Activated CD8-positive, alpha-beta T cell treated with anti-CD3 and anti-CD28 coated beads for 36 hours (primary cell): Measurements from ENCODE around the gene TMEM18. TPM values are rescaled to one million over a fixed set of nuclear protein-coding genes. Genes with fewer than 3 reads are reported as not detected.

ENCODE experiments used
- ATAC-seq: fragments of 200-7000 bp; cut with Tn5 transposase; one replicate; pipeline ENCODE4 v1.10.0; 2021; ENCODE audit warnings: mild to moderate bottlenecking, moderate library complexity
- CTCF ChIA-PET: fragments of 350-600 bp; sonication (Branson Sonifier 250); formaldehyde crosslinking; loops from one replicate; lab custom pipeline; 2021; ENCODE audit warnings: antibody characterized with exemption; lab: Charles Lee
- POLR2A ChIA-PET: fragments of 350-600 bp; sonication (Branson Sonifier 250); formaldehyde crosslinking; loops from one replicate; lab custom pipeline; 2021; ENCODE audit warnings: antibody characterized with exemption; lab: Charles Lee
- DNase-seq: peaks from one replicate; pipeline ENCODE4 v3.0.0-alpha.2; 2020
- H3K27ac Mint-ChIP-seq: one replicate; pipeline ENCODE4 v1.8.0; 2021; ENCODE audit warnings: mild to moderate bottlenecking, mixed read lengths
- H3K27me3 Mint-ChIP-seq: one replicate; pipeline ENCODE4 v1.8.0; 2021; ENCODE audit warnings: mixed read lengths
- H3K36me3 Mint-ChIP-seq: one replicate; pipeline ENCODE4 v1.8.0; 2021; ENCODE audit warnings: low read depth, mixed read lengths
- H3K4me1 Mint-ChIP-seq: one replicate; pipeline ENCODE4 v1.8.0; 2021; ENCODE audit warnings: low read depth, mixed read lengths
- H3K4me3 Mint-ChIP-seq: one replicate; pipeline ENCODE4 v1.8.0; 2021; ENCODE audit warnings: mild to moderate bottlenecking, moderate library complexity, mixed read lengths
- H3K9me3 Mint-ChIP-seq: one replicate; pipeline ENCODE4 v1.8.0; 2021; ENCODE audit warnings: mixed read lengths
- intact Hi-C: fragments of 100-400 bp; cut with micrococcal nuclease; formaldehyde crosslinking; loops from one replicate; pipeline ENCODE4 v1.10.0; 2022
- total RNA-seq, 2 experiments: library from RNA; stranded (reverse); gene quantifications; one replicate each; pipeline ENCODE4 v1.2.3, GENCODE V29; 2021
- TF ChIP-seq, protein P1 (sequence below): fragments of 200-600 bp; IDR thresholded peaks from one replicate; pipeline ENCODE4 v1.8.0; 2022; ENCODE audit warnings: antibody characterized with exemption, mild to moderate bottlenecking

The TMEM18 gene
- total RNA-seq, 2 experiments from 2014 or later = 34.0 to 34.6 TPM

DNA sequence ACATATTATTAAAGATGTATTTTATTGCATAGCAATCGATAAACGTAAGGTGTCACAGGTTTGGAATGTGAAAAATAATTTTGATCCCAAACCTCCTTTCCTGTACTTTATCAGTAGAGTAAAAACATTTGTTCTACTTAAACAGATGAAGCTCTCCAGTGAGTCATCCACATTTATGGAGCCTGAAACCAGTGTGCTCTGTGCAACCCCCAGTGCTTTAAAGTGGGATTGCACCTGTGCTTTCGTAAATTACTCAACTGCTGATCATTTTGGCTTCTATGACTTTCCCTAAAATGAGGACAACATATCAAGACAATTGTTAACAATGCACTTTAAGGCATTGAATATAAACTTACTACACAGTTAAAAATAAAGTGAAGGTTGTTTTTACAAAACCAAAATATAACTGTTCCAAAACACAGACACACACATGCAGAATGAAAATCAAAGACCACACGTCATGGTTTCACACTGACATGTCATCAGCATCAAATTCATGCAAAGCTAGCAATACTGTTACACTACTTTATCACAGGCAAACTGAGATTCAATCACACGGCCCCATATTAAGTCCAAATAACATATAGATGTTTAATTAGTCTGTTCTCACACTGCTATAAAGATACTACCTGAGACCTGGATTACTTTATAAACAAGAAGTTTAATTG, 9.7 kb downstream of the TMEM18 start:
- Mint-ChIP-seq H3K4me3 (no peak overlapping the region), H3K4me1 (peaks cover 40% of the 10 kb centered on the region), H3K27ac (peak overlapping the region; percentile 23), H3K36me3 (peaks cover 61% of the 10 kb centered on the region), H3K27me3 (no peaks in the 10 kb centered on the region), H3K9me3 (peaks cover 16% of the 10 kb centered on the region)
- peak; percentile 63 for DNase-seq
- peak; percentile 92 for ATAC-seq
- intact Hi-C loops = no loop called here
- CTCF ChIA-PET = interaction anchor here (0.8 to 1.5 kb wide), 5 partner anchors 15 to 421 kb away, joined by 3 to 5 read pairs (median 4); no protein-coding TSS in a partner anchor
- TF ChIP-seq, protein P1, sequence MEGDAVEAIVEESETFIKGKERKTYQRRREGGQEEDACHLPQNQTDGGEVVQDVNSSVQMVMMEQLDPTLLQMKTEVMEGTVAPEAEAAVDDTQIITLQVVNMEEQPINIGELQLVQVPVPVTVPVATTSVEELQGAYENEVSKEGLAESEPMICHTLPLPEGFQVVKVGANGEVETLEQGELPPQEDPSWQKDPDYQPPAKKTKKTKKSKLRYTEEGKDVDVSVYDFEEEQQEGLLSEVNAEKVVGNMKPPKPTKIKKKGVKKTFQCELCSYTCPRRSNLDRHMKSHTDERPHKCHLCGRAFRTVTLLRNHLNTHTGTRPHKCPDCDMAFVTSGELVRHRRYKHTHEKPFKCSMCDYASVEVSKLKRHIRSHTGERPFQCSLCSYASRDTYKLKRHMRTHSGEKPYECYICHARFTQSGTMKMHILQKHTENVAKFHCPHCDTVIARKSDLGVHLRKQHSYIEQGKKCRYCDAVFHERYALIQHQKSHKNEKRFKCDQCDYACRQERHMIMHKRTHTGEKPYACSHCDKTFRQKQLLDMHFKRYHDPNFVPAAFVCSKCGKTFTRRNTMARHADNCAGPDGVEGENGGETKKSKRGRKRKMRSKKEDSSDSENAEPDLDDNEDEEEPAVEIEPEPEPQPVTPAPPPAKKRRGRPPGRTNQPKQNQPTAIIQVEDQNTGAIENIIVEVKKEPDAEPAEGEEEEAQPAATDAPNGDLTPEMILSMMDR = peak; percentile 77
- POLR2A ChIA-PET = interaction anchor here (0.7 to 1.1 kb wide), 3 partner anchors 9 to 237 kb away, joined by 3 to 6 read pairs (median 4); no protein-coding TSS in a partner anchor

DNA sequence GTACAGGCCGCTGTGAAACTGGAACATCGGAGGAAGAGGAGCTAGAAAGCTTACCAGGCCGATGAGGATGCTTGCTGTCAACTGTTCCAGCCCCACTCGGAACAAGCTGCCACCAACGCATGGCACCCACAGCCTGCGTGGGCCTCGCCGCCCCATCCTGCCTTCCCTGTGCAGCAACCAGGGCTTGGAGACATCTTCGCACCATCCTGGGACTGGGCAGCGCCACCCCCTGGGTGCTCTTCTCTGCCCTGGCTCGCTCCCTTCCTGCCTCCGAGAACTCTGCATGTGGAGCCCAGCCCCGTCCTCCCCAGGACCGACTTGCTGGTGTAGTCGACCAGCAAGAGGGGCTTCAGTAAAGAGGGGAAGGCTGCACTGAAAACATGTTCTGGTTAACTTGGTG, 10.8 kb downstream of the TMEM18 start:
- CTCF ChIA-PET = interaction anchor here (0.7 to 1.2 kb wide), 2 partner anchors 29 to 137 kb away, joined by 3 read pairs; no protein-coding TSS in a partner anchor
- Mint-ChIP-seq H3K27me3 (no peaks in the 10 kb centered on the region), H3K27ac (no peak overlapping the region), H3K4me3 (no peak overlapping the region), H3K9me3 (peaks cover 16% of the 10 kb centered on the region), H3K4me1 (peaks cover 47% of the 10 kb centered on the region), H3K36me3 (peaks cover 61% of the 10 kb centered on the region)
- POLR2A ChIA-PET = interaction anchor here (1.1 kb wide), 1 partner anchor 8 kb away, joined by 3 read pairs; no protein-coding TSS in a partner anchor
- ATAC-seq = no peak
- intact Hi-C loops = no loop called here
- TF ChIP-seq, protein P1 = no peak
- no peak for DNase-seq

DNA sequence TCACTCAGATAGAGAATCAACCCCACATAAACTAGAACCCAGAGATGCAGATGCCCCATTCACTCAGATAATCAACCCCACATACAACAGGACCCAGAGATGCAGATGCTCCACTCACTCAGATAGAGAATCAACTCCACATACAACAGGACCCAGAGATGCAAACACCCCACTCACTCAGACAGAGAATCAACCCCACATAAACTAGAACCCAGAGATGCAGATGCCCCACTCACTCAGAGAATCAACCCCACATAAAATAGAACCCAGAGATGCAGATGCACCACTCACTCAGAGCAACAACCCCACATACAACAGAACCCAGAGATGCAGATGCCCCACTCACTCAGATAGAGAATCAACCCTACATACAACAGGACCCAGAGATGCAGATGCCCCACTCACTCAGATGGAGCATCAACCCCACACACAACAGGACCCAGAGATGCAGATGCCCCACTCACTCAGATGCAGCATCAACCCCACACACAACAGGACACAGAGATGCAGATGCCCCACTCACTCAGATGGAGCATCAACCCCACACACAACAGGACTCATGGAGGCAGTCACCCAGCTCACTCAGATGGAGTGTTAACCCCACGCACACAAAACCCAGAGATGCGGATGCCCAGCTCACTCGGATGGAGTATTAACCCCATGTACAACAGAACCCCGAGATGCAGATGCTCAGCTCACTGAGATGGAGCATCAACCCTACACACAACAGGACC, 11.7 kb downstream of the TMEM18 start:
- peaks cover 48% of the 10 kb centered on the region for H3K4me1 Mint-ChIP-seq
- CTCF ChIA-PET = interaction anchor here (0.7 to 1.2 kb wide), 2 partner anchors 28 to 136 kb away, joined by 3 read pairs; no protein-coding TSS in a partner anchor
- no peak overlapping the region for H3K4me3 Mint-ChIP-seq

GRCh38 chr2:664063-664462, 13.1 kb downstream of the TMEM18 start:
- Mint-ChIP-seq H3K36me3 (peaks cover 46% of the 10 kb centered on the region), H3K27me3 (no peaks in the 10 kb centered on the region), H3K9me3 (peaks cover 16% of the 10 kb centered on the region), H3K27ac (no peak overlapping the region), H3K4me1 (peaks cover 48% of the 10 kb centered on the region), H3K4me3 (no peak overlapping the region)
- ATAC-seq = no peak
- TF ChIP-seq, protein P1 = no peak
- intact Hi-C loops = no loop called here
- ChIA-PET POLR2A (no interaction called here), CTCF (no interaction called here)
- DNase-seq = no peak

More for the DNA sequence above, 11.7 kb downstream of the TMEM18 start:
- no peak for ATAC-seq
- intact Hi-C loops = no loop called here
- no peak for DNase-seq
- TF ChIP-seq, protein P1 = no peak
- Mint-ChIP-seq H3K9me3 (peaks cover 16% of the 10 kb centered on the region), H3K27ac (no peak overlapping the region), H3K36me3 (peaks cover 55% of the 10 kb centered on the region), H3K27me3 (no peaks in the 10 kb centered on the region)
- POLR2A ChIA-PET = interaction anchor here (1.1 kb wide), 1 partner anchor 9 kb away, joined by 3 read pairs; no protein-coding TSS in a partner anchor
